Thoracic aorta (tissue), 2 donors: ENCODE data around the gene ARHGEF17. TPM values are rescaled to one million over a fixed set of nuclear protein-coding genes. Genes with fewer than 3 reads are reported as not detected.

Source experiments
- ATAC-seq: fragments of 150-250 bp; one replicate; pipeline ENCODE4 v1.8.0; 2017; ENCODE audit warnings: low read depth; ENCODE audit not compliant: insufficient number of reproducible peaks, low FRiP score
- DNase-seq: peaks from one replicate; pipeline ENCODE4 v3.0.0-alpha.2; 2020; ENCODE audit warnings: low spot score
- H3K27ac ChIP-seq, 2 donors: fragments of 200-600 bp; sonication (generic); 1 replicate in 1 of 2; 2 replicates in 1 of 2; pipeline ENCODE4 v1.5.1; 2016; ENCODE audit warnings: mild to moderate bottlenecking in 2 of 2, moderate library complexity in 2 of 2
- H3K27me3 ChIP-seq: fragments of 200-600 bp; sonication (generic); replicated peaks from 2 replicates; pipeline ENCODE4 v1.6.0; 2016; ENCODE audit warnings: mild to moderate bottlenecking; ENCODE audit not compliant: insufficient read depth
- H3K36me3 ChIP-seq: fragments of 200-600 bp; sonication (generic); one replicate; pipeline ENCODE4 v1.5.1; 2016
- H3K4me1 ChIP-seq, 2 donors: fragments of 200-600 bp; sonication (generic); 1 replicate in 1 of 2; 2 replicates in 1 of 2; pipeline versions ENCODE4 v1.5.1 to v1.6.0; 2016; ENCODE audit warnings: low read depth in 2 of 2, mild to moderate bottlenecking in 1 of 2; ENCODE audit not compliant: control insufficient read depth in 1 of 2
- H3K4me3 ChIP-seq: fragments of 200-600 bp; sonication (generic); 2 replicates; pipeline ENCODE4 v1.5.1; 2016; ENCODE audit warnings: mild to moderate bottlenecking
- H3K9me3 ChIP-seq: fragments of 200-600 bp; sonication (generic); 2 replicates; pipeline ENCODE4 v1.5.1; 2016
- total RNA-seq, 2 donors: library from RNA; depleted of rRNA; stranded (reverse); fragments of >200 nt; gene quantifications; one replicate each; pipeline versions ENCODE4 v1.1.0 to v1.2.3, GENCODE V29; 2016
- TF ChIP-seq, protein P1 (sequence below): fragments of 200-600 bp; sonication (generic); IDR thresholded peaks from one replicate; pipeline ENCODE4 v1.5.1; 2019; ENCODE audit warnings: antibody characterized with exemption

ARHGEF17 gene
- total RNA-seq, 2 donors from 2014 or later: 244 to 308 TPM

DNA sequence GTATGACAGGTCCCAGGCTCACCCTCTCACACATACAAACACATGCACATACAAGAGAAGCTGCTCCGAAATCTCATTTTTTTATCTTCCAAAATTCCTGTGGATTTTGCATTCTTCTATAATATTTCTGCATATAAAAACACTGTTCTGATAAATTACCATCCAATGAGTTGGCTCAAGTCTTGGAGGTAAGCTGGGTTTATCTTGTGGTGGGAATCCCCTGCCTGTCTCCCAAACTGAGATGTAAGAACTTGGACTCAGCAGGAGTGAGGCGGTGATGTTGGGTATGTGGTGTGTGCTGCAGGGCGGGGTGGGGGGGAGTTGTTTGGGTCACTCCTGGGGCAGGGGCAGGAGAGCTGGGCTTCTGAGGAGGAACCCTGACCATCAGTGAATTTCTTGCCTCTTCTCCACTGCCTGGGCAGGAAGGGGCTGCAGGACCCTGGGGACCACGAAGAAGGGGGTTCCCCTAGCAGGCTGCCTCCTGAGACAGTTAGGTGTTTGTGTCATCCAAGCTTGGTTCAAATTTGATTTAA lies 42.7 kb upstream of the ARHGEF17 start:
- no peak for DNase-seq
- peak overlapping the region in 1 of 2 donors; percentile 69 for H3K27ac ChIP-seq

DNA sequence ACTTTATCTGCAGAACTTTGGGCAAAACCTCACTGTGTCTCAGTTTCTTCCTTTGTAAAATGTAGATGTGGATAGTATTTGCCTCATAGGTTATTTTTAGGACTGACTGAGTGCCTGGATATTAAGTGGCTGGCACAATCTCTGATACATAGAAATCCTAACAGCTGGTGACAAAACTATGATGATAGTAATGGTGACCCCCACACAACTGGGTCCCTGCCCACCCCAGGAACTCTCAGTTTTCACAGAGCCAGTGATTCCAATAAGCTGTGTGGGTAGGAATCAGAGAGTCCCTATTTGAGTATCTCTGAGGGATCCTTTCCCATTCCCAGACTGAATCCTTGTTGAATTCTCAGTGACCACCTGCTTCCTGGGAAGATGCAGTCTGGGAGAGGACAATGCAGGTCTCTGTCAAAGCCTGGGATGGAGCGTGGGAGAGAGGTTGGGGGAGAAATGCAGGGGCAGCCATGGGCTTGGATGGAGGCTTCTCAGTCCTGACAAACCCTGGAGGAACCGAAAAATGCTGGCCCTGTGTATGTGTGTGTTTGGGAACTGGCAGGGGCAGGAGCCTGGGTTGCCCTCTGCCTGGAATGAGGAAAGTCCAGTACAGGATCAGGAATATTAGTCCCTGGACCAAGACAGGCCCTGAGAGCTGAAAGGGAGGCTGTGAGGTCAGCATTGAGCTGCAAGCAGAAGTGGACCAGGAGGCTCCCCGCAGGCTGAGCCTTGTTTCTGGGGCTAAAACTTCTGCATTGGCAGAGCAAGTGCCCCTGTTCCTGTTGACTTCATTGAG lies 42.0 kb upstream of the ARHGEF17 start:
- TF ChIP-seq, protein P1, sequence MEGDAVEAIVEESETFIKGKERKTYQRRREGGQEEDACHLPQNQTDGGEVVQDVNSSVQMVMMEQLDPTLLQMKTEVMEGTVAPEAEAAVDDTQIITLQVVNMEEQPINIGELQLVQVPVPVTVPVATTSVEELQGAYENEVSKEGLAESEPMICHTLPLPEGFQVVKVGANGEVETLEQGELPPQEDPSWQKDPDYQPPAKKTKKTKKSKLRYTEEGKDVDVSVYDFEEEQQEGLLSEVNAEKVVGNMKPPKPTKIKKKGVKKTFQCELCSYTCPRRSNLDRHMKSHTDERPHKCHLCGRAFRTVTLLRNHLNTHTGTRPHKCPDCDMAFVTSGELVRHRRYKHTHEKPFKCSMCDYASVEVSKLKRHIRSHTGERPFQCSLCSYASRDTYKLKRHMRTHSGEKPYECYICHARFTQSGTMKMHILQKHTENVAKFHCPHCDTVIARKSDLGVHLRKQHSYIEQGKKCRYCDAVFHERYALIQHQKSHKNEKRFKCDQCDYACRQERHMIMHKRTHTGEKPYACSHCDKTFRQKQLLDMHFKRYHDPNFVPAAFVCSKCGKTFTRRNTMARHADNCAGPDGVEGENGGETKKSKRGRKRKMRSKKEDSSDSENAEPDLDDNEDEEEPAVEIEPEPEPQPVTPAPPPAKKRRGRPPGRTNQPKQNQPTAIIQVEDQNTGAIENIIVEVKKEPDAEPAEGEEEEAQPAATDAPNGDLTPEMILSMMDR: no peak
- no peaks in the 10 kb centered on the region for H3K9me3 ChIP-seq
- no peaks in the 10 kb centered on the region for H3K36me3 ChIP-seq
- DNase-seq (no peak), ATAC-seq (no peak)
- no peaks in the 10 kb centered on the region for H3K27me3 ChIP-seq
- H3K4me1 ChIP-seq: peaks cover 7 to 35% of the 10 kb centered on the region in 2 donors
- H3K4me3 ChIP-seq: no peak overlapping the region
- H3K27ac ChIP-seq: peak overlapping the region; percentile 54 to 69

More for the DNA sequence above, 42.7 kb upstream of the ARHGEF17 start:
- H3K9me3 ChIP-seq: no peaks in the 10 kb centered on the region
- H3K4me3 ChIP-seq: peak overlapping the region; percentile 66
- ATAC-seq: no peak
- H3K27me3 ChIP-seq: no peaks in the 10 kb centered on the region
- TF ChIP-seq, protein P1: no peak
- H3K4me1 ChIP-seq: peaks cover 7 to 35% of the 10 kb centered on the region in 2 donors
- H3K36me3 ChIP-seq: no peaks in the 10 kb centered on the region

DNA sequence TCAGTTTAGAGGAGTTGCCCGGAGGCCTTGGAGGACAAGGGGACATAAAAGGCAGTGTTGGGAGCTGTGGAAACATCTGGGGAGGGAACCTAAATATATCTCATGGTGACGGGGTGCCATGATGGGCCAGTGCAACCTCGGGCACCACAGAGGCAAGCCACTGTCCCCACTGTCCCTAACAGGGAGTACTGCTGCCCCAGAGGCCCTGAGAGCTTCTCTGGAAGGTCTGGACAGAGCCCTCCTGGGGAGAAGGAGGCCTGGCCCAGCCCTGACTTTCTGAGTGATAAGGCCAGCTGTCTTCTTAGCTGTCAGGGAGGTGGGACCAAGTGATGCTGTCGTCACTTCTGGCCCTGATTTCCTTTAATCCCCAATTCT lies 41.4 kb upstream of the ARHGEF17 start:
- no peaks in the 10 kb centered on the region for H3K27me3 ChIP-seq
- no peak for DNase-seq
- TF ChIP-seq, protein P1: no peak

DNA sequence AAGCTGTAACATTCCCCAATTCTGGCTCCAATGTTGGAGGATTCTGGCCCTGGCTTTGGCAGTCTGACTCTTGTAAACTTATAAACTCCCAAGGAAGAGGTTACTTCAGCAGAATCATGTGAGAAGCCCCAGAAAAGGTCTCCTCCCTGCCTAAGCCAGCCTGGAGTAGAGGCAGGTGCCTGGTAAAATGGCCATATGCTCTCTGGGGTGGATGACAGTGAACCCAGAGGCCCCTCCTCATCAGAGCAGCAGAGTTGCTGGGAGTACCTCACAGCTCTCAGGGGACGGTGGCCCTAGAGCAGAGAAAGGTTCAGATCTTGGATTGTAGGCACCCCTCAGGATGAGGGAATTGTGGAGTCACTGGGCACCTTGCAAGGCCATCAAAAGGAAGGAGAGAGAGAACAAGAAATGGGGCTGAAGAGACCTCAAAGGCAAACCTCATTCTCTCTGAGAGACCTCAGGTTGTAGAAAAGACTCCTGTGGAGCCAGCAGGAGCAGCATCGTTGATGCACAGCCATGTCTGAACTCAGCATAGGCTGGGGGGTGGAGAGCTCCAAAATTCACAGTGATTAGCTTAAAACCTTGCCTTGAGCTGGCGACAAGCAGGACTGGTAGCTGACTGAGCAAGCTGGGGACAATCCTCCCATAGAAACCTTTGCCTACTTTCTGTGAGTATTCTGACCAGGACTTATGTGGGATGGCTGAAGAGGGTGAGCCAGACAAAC lies 40.8 kb upstream of the ARHGEF17 start:
- Histone ChIP-seq H3K36me3 (no peaks in the 10 kb centered on the region), H3K9me3 (no peaks in the 10 kb centered on the region), H3K27ac (peak overlapping the region; percentile 54 to 69), H3K27me3 (no peaks in the 10 kb centered on the region), H3K4me3 (no peak overlapping the region), H3K4me1 (peaks cover 7 to 35% of the 10 kb centered on the region in 2 donors)
- ATAC-seq (no peak), DNase-seq (no peak)
- TF ChIP-seq, protein P1: no peak

More for the DNA sequence above, 41.4 kb upstream of the ARHGEF17 start:
- Histone ChIP-seq H3K4me3 (no peak overlapping the region), H3K4me1 (peaks cover 7 to 35% of the 10 kb centered on the region in 2 donors), H3K36me3 (no peaks in the 10 kb centered on the region), H3K27ac (peak overlapping the region; percentile 54 to 69), H3K9me3 (no peaks in the 10 kb centered on the region)
- no peak for ATAC-seq
